ENCODE data around the gene P2RY12. TPM values are rescaled to one million over a fixed set of nuclear protein-coding genes. Genes with fewer than 3 reads are reported as not detected.

Gene P2RY12
- total and polyA plus RNA-seq, 2 of the 4 experiments (the other 2 are of a cell fraction) = not detected

GRCh38 chr3:151428386-151428785, 43.8 kb upstream of the P2RY12 start:
- H4K8ac ChIP-seq (ENCODE audit: low read depth in 2 of 2, low read length in 2 of 2) = no peak overlapping the region
- H3K23ac ChIP-seq (ENCODE audit: low read depth, low read length) = no peak overlapping the region
- dilution Hi-C loops (cut with HindIII; ENCODE audit: low sequenced_read_pairs, unreplicated experiment) = no loop called here

More at GRCh38 chr3:151428386-151428785, 43.8 kb upstream of the P2RY12 start:
- Histone ChIP-seq H4K20me1 (ENCODE audit: insufficient read depth, low read length) (no peaks in the 10 kb centered on the region), H2AFZ (replicated peaks; ENCODE audit: low read length, poor library complexity) (no peak overlapping the region), H3K9me1 (ENCODE audit: insufficient read depth, low read length) (peaks cover 12% of the 10 kb centered on the region), H3K4ac (ENCODE audit: low read depth, low read length) (no peak overlapping the region), H2BK20ac (ENCODE audit: low read depth, low read length) (no peak overlapping the region), H2BK15ac (ENCODE audit: low read depth, low read length) (no peak overlapping the region), H3K79me1 (ENCODE audit: low read depth in 1 of 2, low read length in 2 of 2) (no peaks in the 10 kb centered on the region), H3K36me3 (ENCODE audit: control insufficient read depth, insufficient read depth, low read length) (no peaks in the 10 kb centered on the region), H3K27me3 (ENCODE audit: control insufficient read depth, insufficient read depth, low read length) (no peaks in the 10 kb centered on the region), H3K27ac (ENCODE audit: insufficient read depth, low read length) (no peak overlapping the region), H3K4me1 (ENCODE audit: control insufficient read depth, insufficient read depth, low read length) (peaks cover 10% of the 10 kb centered on the region), H3K9ac (ENCODE audit: low read depth, low read length) (no peak overlapping the region), H2BK120ac (ENCODE audit: low read depth, low read length) (no peak overlapping the region), H3K9me3 (ENCODE audit: control insufficient read depth, insufficient read depth, low read length) (no peaks in the 10 kb centered on the region), H3K4me2 (ENCODE audit: low read depth, low read length) (no peak overlapping the region), H2BK5ac (ENCODE audit: low read depth, low read length, poor library complexity, severe bottlenecking) (no peak overlapping the region), H3K14ac (replicated peaks; ENCODE audit: low read depth, low read length) (no peak overlapping the region), H2AK9ac (replicated peaks; ENCODE audit: low read depth, low read length, poor library complexity) (no peak overlapping the region), H4K91ac (ENCODE audit: insufficient read depth, low read depth, low read length) (no peak overlapping the region), H4K5ac (ENCODE audit: low read depth, low read length) (no peak overlapping the region), H3K18ac (ENCODE audit: low read depth, low read length) (no peak overlapping the region), H3K56ac (ENCODE audit: extremely low read depth, insufficient read depth, low read length) (no peak overlapping the region), H2AK5ac (ENCODE audit: low read depth, low read length) (no peak overlapping the region), H3K4me3 (ENCODE audit: insufficient read depth, low read depth, low read length) (no peak overlapping the region)
- ChIA-PET POLR2A (ENCODE audit: unreplicated experiment) (no interaction called here), CTCF (no interaction called here)
- no CpG with 5 or more reads among the region's 2 CpGs for WGBS, 2 experiments (ENCODE audit: extremely low coverage in 2 of 2, insufficient read length in 1 of 2)
- in situ Hi-C loops (cut with MboI; ENCODE audit: low sequenced_read_pairs) = no loop called here
- BruUV-seq (replicated peaks) = no TSS peak
- TF ChIP-seq RFX5 (IDR thresholded peaks at IDR 0.05; ENCODE audit: low read depth, low read length) (no peak), CTCF (conservative IDR thresholded peaks at IDR 0.05; ENCODE audit: low read depth, low read length) (no peak), CHD1 (IDR thresholded peaks at IDR 0.05; ENCODE audit: low read depth, low read length) (no peak), ELK1 (IDR thresholded peaks at IDR 0.05; ENCODE audit: borderline replicate concordance, low read depth, low read length) (no peak), MAFK (IDR thresholded peaks at IDR 0.05; ENCODE audit: low read depth, low read length) (no peak), BHLHE40 (IDR thresholded peaks at IDR 0.05; ENCODE audit: low read depth, low read length) (no peak), MAZ (IDR thresholded peaks at IDR 0.05; ENCODE audit: borderline replicate concordance, low read depth, low read length) (no peak), RCOR1 (IDR thresholded peaks at IDR 0.05; ENCODE audit: insufficient replicate concordance, low read length) (no peak)
- no peak for ATAC-seq (ENCODE audit: low read depth)
- intact Hi-C loops (cut with micrococcal nuclease) = no loop called here
- no peak for DNase-seq
